Right ventricle myocardium superior (tissue), 1 donor: ENCODE data around the gene GRPEL2. TPM values are rescaled to one million over a fixed set of nuclear protein-coding genes. Genes with fewer than 3 reads are reported as not detected.

Experiments used
- ATAC-seq: fragments of 200-7000 bp; cut with Tn5 transposase; one replicate; pipeline ENCODE4 v1.9.1; 2020; ENCODE audit warnings: mild to moderate bottlenecking; ENCODE audit not compliant: poor library complexity
- DNase-seq: peaks from one replicate; pipeline ENCODE4 v3.0.0-alpha.2; 2020
- intact Hi-C: fragments of 100-400 bp; cut with DNase I; formaldehyde crosslinking; loops from one replicate; pipeline ENCODE4 v1.11.2; 2022
- long read RNA-seq: library from polyadenylated mRNA; unstranded; transcript quantifications from one replicate; pipeline ENCODE4 v2.0.0, GENCODE V29; 2021
- total RNA-seq: library from RNA; stranded (reverse); fragmentation: NEBNext Ultra II Directional; extraction: Animal tissue kit (Norgen Biotek cat#: 25700); gene quantifications from one replicate; pipeline ENCODE4 v1.2.1, GENCODE V29; 2021
- donor health status: DM: no; HTN: yes; CAD: no; lungs with severe emphysema.

Gene GRPEL2
- total RNA-seq = 9.0 TPM
- long read RNA-seq, full-length matches to known transcripts = 12 of 15 reads
- long read RNA-seq, partial matches to known transcripts = 1 of 15 reads
- long read RNA-seq, other reads (novel, unspliced or antisense) = 2 of 15 reads

GRCh38 chr5:149345147-149345891 lies at the start of gene GRPEL2:
GRPEL2 (plus strand) TSS chr5:149345499; CDS start chr5:149345540, 41 bp downstream.
- DNase-seq (peak; percentile 98), ATAC-seq (peak; percentile 99)
- intact Hi-C loops = no loop called here

GRCh38 chr5:149297340-149298025 lies 47.8 kb upstream of the GRPEL2 start:
- peak; percentile 57 for DNase-seq
- peak; percentile 78 for ATAC-seq
- intact Hi-C loops = no loop called here

- no peak for ATAC-seq
- no peak for DNase-seq
- intact Hi-C loops = no loop called here
These were observed 47.1 kb upstream of the GRPEL2 start for GRCh38 chr5:149298163-149298562.

- intact Hi-C loops = no loop called here
- ATAC-seq (peak; percentile 8), DNase-seq (peak; percentile 44)
These were observed 46.4 kb upstream of the GRPEL2 start for GRCh38 chr5:149298842-149299404.

GRCh38 chr5:149299451-149300054 lies 45.7 kb upstream of the GRPEL2 start:
- ATAC-seq = no peak
- intact Hi-C loops = no loop called here
- peak; percentile 60 for DNase-seq

- no peak for DNase-seq
- intact Hi-C loops = no loop called here
- ATAC-seq = no peak
These were observed 44.9 kb upstream of the GRPEL2 start for GRCh38 chr5:149300441-149300840.

GRCh38 chr5:149301049-149301743 lies 44.1 kb upstream of the GRPEL2 start:
- no peak for DNase-seq
- no peak for ATAC-seq
- intact Hi-C loops = no loop called here

GRCh38 chr5:149301744-149302380 lies 43.4 kb upstream of the GRPEL2 start:
- intact Hi-C loops = no loop called here
- DNase-seq = no peak
- ATAC-seq = no peak

- ATAC-seq (no peak), DNase-seq (no peak)
- intact Hi-C loops = no loop called here
These were observed 42.7 kb upstream of the GRPEL2 start for GRCh38 chr5:149302641-149303040.

- intact Hi-C loops = no loop called here
- DNase-seq (no peak), ATAC-seq (no peak)
These were observed 42.1 kb upstream of the GRPEL2 start for GRCh38 chr5:149303210-149303609.

GRCh38 chr5:149304195-149305078 lies 40.9 kb upstream of the GRPEL2 start:
- intact Hi-C loops = no loop called here
- ATAC-seq (peak; percentile 30), DNase-seq (peak; percentile 51)

- no peak for DNase-seq
- ATAC-seq = no peak
- intact Hi-C loops = no loop called here
These were observed 35.9 kb upstream of the GRPEL2 start for GRCh38 chr5:149309354-149309753.

- ATAC-seq = no peak
- DNase-seq = no peak
- intact Hi-C loops = no loop called here
These were observed 34.8 kb upstream of the GRPEL2 start for GRCh38 chr5:149310488-149310887.

GRCh38 chr5:149310947-149311658 lies 34.2 kb upstream of the GRPEL2 start:
- DNase-seq = peak; percentile 64
- no peak for ATAC-seq
- intact Hi-C loops = no loop called here

- DNase-seq (no peak), ATAC-seq (no peak)
- intact Hi-C loops = no loop called here
These were observed 32.0 kb upstream of the GRPEL2 start for GRCh38 chr5:149313151-149313841.

GRCh38 chr5:149314571-149315111 lies 30.7 kb upstream of the GRPEL2 start:
- intact Hi-C loops = loop anchor here (5.0 kb wide), 1 partner anchor 58 kb away; no protein-coding TSS in a partner anchor
- DNase-seq (no peak), ATAC-seq (no peak)
